Thyroid gland (tissue), 4 donors: ENCODE measurements around the gene MRPS18C. TPM values are rescaled to one million over a fixed set of nuclear protein-coding genes. Genes with fewer than 3 reads are reported as not detected.

Experiments used
- DNase-seq, 2 donors: peaks; one replicate each; pipeline ENCODE4 v3.0.0-alpha.2; 2019
- H3K27ac ChIP-seq, 3 donors: fragments of 200-600 bp; sonication (generic); 1 replicate in 2 of 3; 2 replicates in 1 of 3; pipeline ENCODE4 v1.5.1; 2016 to 2019; ENCODE audit warnings: mild to moderate bottlenecking in 1 of 3, moderate library complexity in 1 of 3
- H3K27me3 ChIP-seq: fragments of 200-600 bp; sonication (generic); one replicate; pipeline ENCODE4 v1.5.1; 2019
- H3K36me3 ChIP-seq, 2 donors: fragments of 200-600 bp; sonication (generic); one replicate each; pipeline ENCODE4 v1.5.1; 2016 to 2019
- H3K4me1 ChIP-seq, 2 donors: fragments of 200-600 bp; sonication (generic); one replicate each; pipeline ENCODE4 v1.5.1; 2017 to 2019
- H3K4me3 ChIP-seq, 3 donors: fragments of 200-600 bp; sonication (generic); replicated peaks in 1 of 3; 1 replicate in 2 of 3; 2 replicates in 1 of 3; pipeline ENCODE4 v1.5.1; 2016; ENCODE audit warnings: mild to moderate bottlenecking in 1 of 3
- H3K9me3 ChIP-seq: fragments of 200-600 bp; sonication (generic); one replicate; pipeline ENCODE4 v1.5.1; 2017
- POLR2A ChIP-seq, 2 donors: fragments of 450-650 bp; IDR thresholded peaks; one replicate each; pipeline ENCODE4 v1.6.1; 2017; ENCODE audit warnings: antibody characterized with exemption in 2 of 2, mild to moderate bottlenecking in 2 of 2, moderate library complexity in 1 of 2
- WGBS, 2 donors: methylation state at CpG; one replicate each; pipeline ENCODE4 v1.1.5; 2017; 5-methylcytosine and 5-hydroxymethylcytosine counted together
- intact Hi-C: fragments of 100-400 bp; cut with DNase I; formaldehyde crosslinking; loops from one replicate; pipeline ENCODE4 v1.15.1; 2023
- total RNA-seq, 4 donors: library from RNA; depleted of rRNA; stranded (reverse); fragments of >200 nt; gene quantifications; one replicate each; pipeline ENCODE4 v1.2.3, GENCODE V29; 2016
- TF ChIP-seq, protein P1 (sequence below), 6 experiments: fragments of 200-600 bp in 3 of 6; fragments of 450-650 bp in 3 of 6; sonication (generic) in 3 of 6; IDR thresholded peaks; one replicate each; pipeline ENCODE4 v1.5.1; 2016 to 2019; ENCODE audit warnings: antibody characterized with exemption in 6 of 6, mild to moderate bottlenecking in 2 of 6, inconsistent platforms in 1 of 6, moderate library complexity in 1 of 6

The MRPS18C gene
- total RNA-seq = 10 to 100 TPM; 21.6 to 25.9 (median 22.3) TPM

DNA sequence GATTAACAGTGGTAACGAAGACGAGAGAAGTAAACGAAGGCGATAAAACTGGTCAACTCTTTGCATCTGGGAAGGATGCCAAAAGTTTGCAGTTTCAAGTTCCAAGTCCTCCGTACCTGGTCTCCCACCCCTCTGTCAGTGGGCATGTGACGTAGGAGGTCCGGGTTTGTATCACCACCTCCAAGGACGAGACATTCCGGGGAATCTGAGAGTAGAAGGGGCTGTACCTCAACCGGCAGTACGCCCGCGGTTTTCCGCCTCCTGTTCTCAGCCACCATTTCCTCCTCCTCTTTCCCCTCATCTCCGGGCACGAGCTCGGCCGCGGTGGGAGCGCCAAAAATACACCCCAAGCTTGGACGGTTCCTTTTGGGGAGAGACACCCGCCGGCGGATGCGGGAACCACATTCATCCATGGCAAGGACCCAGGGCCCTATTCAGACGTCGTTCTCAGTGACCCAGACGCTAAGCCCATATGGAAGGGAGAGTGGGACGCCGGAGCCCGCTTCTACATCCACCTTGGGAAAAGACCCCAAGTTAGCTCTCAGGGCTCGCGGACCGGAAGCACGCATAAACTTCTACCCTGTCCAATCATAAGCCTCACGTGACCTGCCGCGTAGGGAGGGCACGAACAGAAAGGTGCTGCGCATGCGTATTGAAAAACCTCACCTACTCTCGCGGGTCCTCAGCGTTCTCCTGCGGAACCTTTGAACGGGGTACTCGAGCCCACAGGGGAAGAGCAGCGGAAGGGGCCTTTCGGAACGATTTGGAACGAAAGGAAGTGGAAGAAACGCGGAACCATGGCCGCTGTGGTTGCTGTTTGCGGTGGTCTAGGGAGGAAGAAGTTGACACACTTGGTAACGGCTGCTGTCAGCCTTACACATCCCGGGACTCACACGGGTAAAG is at the start of gene MRPS18C, which contains the start of gene HELQ:
MRPS18C (plus strand) TSS at position 778 of the 903 bp plus-strand sequence; CDS start at position 798, 20 bp downstream.
HELQ (minus strand) TSS at position 543 of the 903 bp plus-strand sequence; CDS start at position 413, 130 bp downstream.
- WGBS, 2 donors = 0% methylated on average over 43 to 58 of the region's 58 CpGs
- Histone ChIP-seq H3K27ac (peak within 1 kb of the TSS; percentile 92 to 99 (median 98)), H3K4me3 (peak within 1 kb of the TSS; percentile 38 to 70 (median 69)), H3K27me3 (no peaks in the 10 kb centered on the region), H3K36me3 (peaks cover 17 to 23% of the 10 kb centered on the region in 2 donors), H3K4me1 (peaks cover 11 to 20% of the 10 kb centered on the region in 2 donors), H3K9me3 (no peaks in the 10 kb centered on the region)
- intact Hi-C loops = no loop called here
- peak; percentile 98 to 99 for DNase-seq
- TF ChIP-seq, protein P1, sequence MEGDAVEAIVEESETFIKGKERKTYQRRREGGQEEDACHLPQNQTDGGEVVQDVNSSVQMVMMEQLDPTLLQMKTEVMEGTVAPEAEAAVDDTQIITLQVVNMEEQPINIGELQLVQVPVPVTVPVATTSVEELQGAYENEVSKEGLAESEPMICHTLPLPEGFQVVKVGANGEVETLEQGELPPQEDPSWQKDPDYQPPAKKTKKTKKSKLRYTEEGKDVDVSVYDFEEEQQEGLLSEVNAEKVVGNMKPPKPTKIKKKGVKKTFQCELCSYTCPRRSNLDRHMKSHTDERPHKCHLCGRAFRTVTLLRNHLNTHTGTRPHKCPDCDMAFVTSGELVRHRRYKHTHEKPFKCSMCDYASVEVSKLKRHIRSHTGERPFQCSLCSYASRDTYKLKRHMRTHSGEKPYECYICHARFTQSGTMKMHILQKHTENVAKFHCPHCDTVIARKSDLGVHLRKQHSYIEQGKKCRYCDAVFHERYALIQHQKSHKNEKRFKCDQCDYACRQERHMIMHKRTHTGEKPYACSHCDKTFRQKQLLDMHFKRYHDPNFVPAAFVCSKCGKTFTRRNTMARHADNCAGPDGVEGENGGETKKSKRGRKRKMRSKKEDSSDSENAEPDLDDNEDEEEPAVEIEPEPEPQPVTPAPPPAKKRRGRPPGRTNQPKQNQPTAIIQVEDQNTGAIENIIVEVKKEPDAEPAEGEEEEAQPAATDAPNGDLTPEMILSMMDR (IDR thresholded peaks at IDR 0.05) = peak in 3 of 6 experiments; percentile 30 to 36 (median 33)
- TF ChIP-seq POLR2A (IDR thresholded peaks at IDR 0.05) = peak in 1 of 2 donors; percentile 89

GRCh38 chr4:83408908-83409307 is 47.0 kb upstream of the MRPS18C start:
- no peaks in the 10 kb centered on the region for H3K27me3 ChIP-seq
- no peaks in the 10 kb centered on the region for H3K4me1 ChIP-seq
- no peak for DNase-seq
- intact Hi-C loops = no loop called here
- no peak for TF ChIP-seq POLR2A (IDR thresholded peaks at IDR 0.05)
- TF ChIP-seq, protein P1 (IDR thresholded peaks at IDR 0.05) = no peak
- H3K4me3 ChIP-seq = no peak overlapping the region
- 96 to 100% methylated on average over 1 of the region's 1 CpG for WGBS, 2 donors
- H3K9me3 ChIP-seq = no peaks in the 10 kb centered on the region
- peaks cover 10 to 20% of the 10 kb centered on the region in 2 donors for H3K36me3 ChIP-seq
- H3K27ac ChIP-seq = no peak overlapping the region

- Histone ChIP-seq H3K4me3 (no peak overlapping the region), H3K4me1 (no peaks in the 10 kb centered on the region), H3K27ac (no peak overlapping the region), H3K9me3 (no peaks in the 10 kb centered on the region), H3K27me3 (no peaks in the 10 kb centered on the region), H3K36me3 (peaks cover 10 to 11% of the 10 kb centered on the region in 2 donors)
- TF ChIP-seq, protein P1 (IDR thresholded peaks at IDR 0.05) = no peak
- TF ChIP-seq POLR2A (IDR thresholded peaks at IDR 0.05) = no peak
- intact Hi-C loops = no loop called here
- DNase-seq = no peak
- 100% methylated on average over 2 of the region's 2 CpGs for WGBS, 2 donors
These were observed 42.2 kb upstream of the MRPS18C start for GRCh38 chr4:83413676-83414075.

DNA sequence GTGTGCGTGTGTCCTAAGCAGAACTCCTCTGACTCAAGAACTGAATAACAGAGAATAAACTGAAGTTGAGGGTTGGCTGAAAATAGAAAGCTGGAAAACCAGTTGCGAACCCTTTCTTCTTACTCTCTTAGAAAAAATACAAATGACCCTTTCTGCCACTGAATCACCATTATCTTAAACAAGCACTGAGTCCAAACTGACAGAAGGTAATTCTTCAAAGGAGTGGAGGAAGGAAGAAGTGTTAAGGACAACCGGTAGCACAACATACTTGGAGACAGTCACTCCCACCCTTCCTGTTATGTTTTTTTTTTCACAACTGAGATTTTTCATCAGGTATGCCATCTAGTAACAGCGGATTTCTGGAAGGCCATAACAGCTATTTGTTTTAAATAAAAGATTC is 38.3 kb upstream of the MRPS18C start:
- no peak for DNase-seq
- Histone ChIP-seq H3K4me3 (no peak overlapping the region), H3K36me3 (peaks cover 8 to 28% of the 10 kb centered on the region in 2 donors), H3K4me1 (no peaks in the 10 kb centered on the region), H3K27ac (no peak overlapping the region), H3K27me3 (no peaks in the 10 kb centered on the region), H3K9me3 (no peaks in the 10 kb centered on the region)
- intact Hi-C loops = no loop called here
- WGBS, 2 donors = 84 to 89% methylated on average over 4 of the region's 4 CpGs
- TF ChIP-seq, protein P1 (IDR thresholded peaks at IDR 0.05) = no peak
- TF ChIP-seq POLR2A (IDR thresholded peaks at IDR 0.05) = no peak

- Histone ChIP-seq H3K9me3 (no peaks in the 10 kb centered on the region), H3K27ac (no peak overlapping the region), H3K27me3 (no peaks in the 10 kb centered on the region), H3K36me3 (peaks cover 8 to 34% of the 10 kb centered on the region in 2 donors), H3K4me3 (no peak overlapping the region), H3K4me1 (no peaks in the 10 kb centered on the region)
- intact Hi-C loops = no loop called here
- TF ChIP-seq, protein P1 (IDR thresholded peaks at IDR 0.05) = no peak
- TF ChIP-seq POLR2A (IDR thresholded peaks at IDR 0.05) = no peak
- DNase-seq = no peak
These were observed 37.6 kb upstream of the MRPS18C start for GRCh38 chr4:83418211-83418610.
